GM23248 (cell line): Measurements from ENCODE around the gene FOLR1. TPM values are rescaled to one million over a fixed set of nuclear protein-coding genes. Genes with fewer than 3 reads are reported as not detected.

Source experiments
- DNase-seq: peaks from one replicate; pipeline ENCODE4 v3.0.0-alpha.2; 2015
- H2AFZ ChIP-seq: fragments of 200-600 bp; sonication (generic); 2 replicates; pipeline ENCODE4 v1.6.1; 2016; ENCODE audit warnings: antibody characterized with exemption
- H3F3A ChIP-seq: fragments of 200-600 bp; sonication (generic); 2 replicates; pipeline ENCODE4 v1.6.1; 2016; ENCODE audit warnings: mild to moderate bottlenecking, antibody characterized with exemption, mixed run types; ENCODE audit not compliant: insufficient read depth
- H3K27ac ChIP-seq: fragments of 200-600 bp; sonication (generic); 2 replicates; pipeline ENCODE4 v1.5.1; 2016; ENCODE audit warnings: mild to moderate bottlenecking
- H3K27me3 ChIP-seq: fragments of 200-600 bp; sonication (generic); replicated peaks from 2 replicates; pipeline ENCODE4 v1.6.1; 2016; ENCODE audit warnings: mild to moderate bottlenecking; ENCODE audit not compliant: insufficient read depth
- H3K36me3 ChIP-seq: fragments of 200-600 bp; sonication (generic); 2 replicates; pipeline ENCODE4 v1.6.1; 2016; ENCODE audit warnings: low read depth, mild to moderate bottlenecking
- H3K4me1 ChIP-seq: fragments of 200-600 bp; sonication (generic); 2 replicates; pipeline ENCODE4 v1.6.1; 2016; ENCODE audit warnings: mild to moderate bottlenecking; ENCODE audit not compliant: insufficient read depth
- H3K4me2 ChIP-seq: fragments of 200-600 bp; sonication (generic); one replicate; pipeline ENCODE4 v1.6.1; 2016; ENCODE audit warnings: mild to moderate bottlenecking; ENCODE audit not compliant: unreplicated experiment
- H3K4me3 ChIP-seq: fragments of 200-600 bp; sonication (generic); 2 replicates; pipeline ENCODE4 v1.5.1; 2016; ENCODE audit warnings: mild to moderate bottlenecking
- H3K79me2 ChIP-seq: fragments of 200-600 bp; sonication (generic); 2 replicates; pipeline ENCODE4 v1.6.1; 2016; ENCODE audit warnings: mild to moderate bottlenecking; ENCODE audit not compliant: insufficient read depth
- H3K9ac ChIP-seq: fragments of 200-600 bp; sonication (generic); 2 replicates; pipeline ENCODE4 v1.6.1; 2016; ENCODE audit warnings: mild to moderate bottlenecking
- H3K9me2 ChIP-seq: fragments of 200-600 bp; sonication (generic); 2 replicates; pipeline ENCODE4 v1.6.1; 2016; ENCODE audit warnings: mixed run types, mild to moderate bottlenecking, moderate library complexity; ENCODE audit not compliant: insufficient read depth
- H3K9me3 ChIP-seq: fragments of 200-600 bp; sonication (generic); one replicate; pipeline ENCODE4 v1.6.1; 2017; ENCODE audit warnings: low read depth
- H4K20me1 ChIP-seq: fragments of 200-600 bp; sonication (generic); 2 replicates; pipeline ENCODE4 v1.6.0; 2016; ENCODE audit not compliant: insufficient read depth
- EZH2 ChIP-seq: fragments of 200-600 bp; sonication (generic); IDR thresholded peaks from 2 replicates; pipeline ENCODE4 v1.6.1; 2018; ENCODE audit warnings: antibody characterized with exemption, mild to moderate bottlenecking; ENCODE audit not compliant: insufficient read depth, poor library complexity, severe bottlenecking
- EZH2phosphoT487 ChIP-seq: fragments of 200-600 bp; sonication (generic); IDR thresholded peaks from 2 replicates; pipeline ENCODE4 v1.6.1; 2018; ENCODE audit warnings: antibody characterized with exemption, moderate library complexity, mild to moderate bottlenecking, low read depth; ENCODE audit not compliant: insufficient read depth
- WGBS, 2 experiments: methylation state at CpG; one replicate each; pipeline ENCODE4 v1.1.6; 2015 to 2017; ENCODE audit warnings: low lambda C conversion rate in 2 of 2, low coverage in 1 of 2; ENCODE audit errors: missing lambda C conversion rate in 2 of 2; 5-methylcytosine and 5-hydroxymethylcytosine counted together
- in situ Hi-C: fragments of 300-500 bp; cut with MboI; formaldehyde crosslinking; loops from 2 replicates; pipeline ENCODE4 v1.15.0; 2020
- polyA plus RNA-seq: library from polyadenylated mRNA; unstranded; fragments of >200 nt; fragmentation: Nextera tagmentation; extraction: Ambion mirVana; gene quantifications from 2 replicates; pipeline ENCODE4 v1.2.1, GENCODE V29; 2016
- total RNA-seq: library from RNA; depleted of rRNA; stranded (reverse); fragments of >200 nt; shearing (Covaris generic); gene quantifications from 2 replicates; pipeline ENCODE4 v1.2.3, GENCODE V29; 2014

FOLR1 gene
- total and polyA plus RNA-seq, 2 experiments from 2014 or later = 0.24 TPM; not detected in 1

GRCh38 chr11:72227316-72228228, 35.6 kb downstream of the FOLR1 start:
- 72 to 76% methylated on average over 14 of the region's 14 CpGs for WGBS, 2 experiments

GRCh38 chr11:72228229-72228843, 36.4 kb downstream of the FOLR1 start:
- Histone ChIP-seq H3K79me2 (peaks cover 56% of the 10 kb centered on the region), H3K4me1 (peaks cover 6% of the 10 kb centered on the region; the same call in 1 of the 2 replicates), H3K9me2 (no peaks in the 10 kb centered on the region)

More at GRCh38 chr11:72227316-72228228, 35.6 kb downstream of the FOLR1 start:
- Histone ChIP-seq H3K27me3 (no peaks in the 10 kb centered on the region), H3F3A (no peaks in the 10 kb centered on the region), H3K9me2 (no peaks in the 10 kb centered on the region), H3K4me1 (peaks cover 9% of the 10 kb centered on the region; the same call in 1 of the 2 replicates), H3K27ac (no peak overlapping the region), H3K79me2 (peaks cover 56% of the 10 kb centered on the region), H3K9me3 (no peaks in the 10 kb centered on the region), H3K9ac (no peak overlapping the region), H3K36me3 (peaks cover 33% of the 10 kb centered on the region; the same call in 1 of the 2 replicates), H4K20me1 (no peaks in the 10 kb centered on the region), H2AFZ (no peak overlapping the region), H3K4me2 (no peak overlapping the region), H3K4me3 (no peak overlapping the region)
- no peak for TF ChIP-seq EZH2
- TF ChIP-seq EZH2phosphoT487 = no peak
- peak; percentile 27 for DNase-seq
- in situ Hi-C loops = no loop called here

GRCh38 chr11:72228844-72229231, 36.9 kb downstream of the FOLR1 start:
- H4K20me1 ChIP-seq = no peaks in the 10 kb centered on the region
- TF ChIP-seq EZH2 (no peak), EZH2phosphoT487 (no peak)
- no peak overlapping the region for H3K4me2 ChIP-seq
- H3F3A ChIP-seq = peaks cover 10% of the 10 kb centered on the region; the same call in 1 of the 2 replicates
- H3K27ac ChIP-seq = no peak overlapping the region
- H3K9me2 ChIP-seq = no peaks in the 10 kb centered on the region
- no peak overlapping the region for H3K4me3 ChIP-seq
- no peak for DNase-seq
- H3K9ac ChIP-seq = no peak overlapping the region
- peaks cover 56% of the 10 kb centered on the region for H3K79me2 ChIP-seq
- no peak overlapping the region for H2AFZ ChIP-seq
- H3K4me1 ChIP-seq = peaks cover 6% of the 10 kb centered on the region; the same call in 1 of the 2 replicates
- no peaks in the 10 kb centered on the region for H3K27me3 ChIP-seq
- H3K9me3 ChIP-seq = no peaks in the 10 kb centered on the region
- H3K36me3 ChIP-seq = peaks cover 33% of the 10 kb centered on the region; the same call in 1 of the 2 replicates
- 85 to 91% methylated on average over 7 of the region's 7 CpGs for WGBS, 2 experiments
- in situ Hi-C loops = no loop called here

More at GRCh38 chr11:72228229-72228843, 36.4 kb downstream of the FOLR1 start:
- Histone ChIP-seq H3F3A (peaks cover 5% of the 10 kb centered on the region; the same call in 1 of the 2 replicates), H4K20me1 (no peaks in the 10 kb centered on the region), H3K9me3 (no peaks in the 10 kb centered on the region), H3K4me3 (no peak overlapping the region), H3K4me2 (no peak overlapping the region), H3K9ac (no peak overlapping the region), H3K36me3 (peaks cover 33% of the 10 kb centered on the region; the same call in 1 of the 2 replicates), H3K27ac (no peak overlapping the region), H2AFZ (no peak overlapping the region), H3K27me3 (no peaks in the 10 kb centered on the region)
- 75 to 80% methylated on average over 12 to 16 of the region's 16 CpGs for WGBS, 2 experiments
- TF ChIP-seq EZH2phosphoT487 (no peak), EZH2 (no peak)
- DNase-seq = peak; percentile 49
- in situ Hi-C loops = no loop called here

- H3K4me1 ChIP-seq = peaks cover 6% of the 10 kb centered on the region; the same call in 1 of the 2 replicates
- no peaks in the 10 kb centered on the region for H3K9me3 ChIP-seq
- peaks cover 16% of the 10 kb centered on the region; the same call in 1 of the 2 replicates for H3F3A ChIP-seq
- WGBS, 2 experiments = 97% methylated on average over 8 of the region's 8 CpGs
- DNase-seq = no peak
- no peaks in the 10 kb centered on the region for H3K27me3 ChIP-seq
- TF ChIP-seq EZH2phosphoT487 = no peak
- no peak for TF ChIP-seq EZH2
- no peak overlapping the region for H3K9ac ChIP-seq
- in situ Hi-C loops = no loop called here
- H3K79me2 ChIP-seq = peaks cover 50% of the 10 kb centered on the region
- H3K27ac ChIP-seq = no peak overlapping the region
- no peak overlapping the region for H2AFZ ChIP-seq
- no peak overlapping the region for H3K4me3 ChIP-seq
- H3K36me3 ChIP-seq = peaks cover 33% of the 10 kb centered on the region; the same call in 1 of the 2 replicates
- H3K4me2 ChIP-seq = no peak overlapping the region
- H4K20me1 ChIP-seq = no peaks in the 10 kb centered on the region
- H3K9me2 ChIP-seq = no peaks in the 10 kb centered on the region
These were observed 37.5 kb downstream of the FOLR1 start for GRCh38 chr11:72229336-72229924.
